HCT116 (cell line): ENCODE data around the gene SLC25A13.

Source experiments
- CEBPB ChIP-seq: IDR thresholded peaks from 2 replicates; pipeline ENCODE4 v1.6.1; 2012; ENCODE audit warnings: low read depth
- CTCF ChIP-seq, 3 experiments: fragments of 200-600 bp in 1 of 3; sonication (generic) in 1 of 3; IDR thresholded peaks in 2 of 3; conservative IDR thresholded peaks in 1 of 3; 2 replicates each; pipeline ENCODE4 v1.5.1; 2012 to 2017; ENCODE audit warnings: low read depth in 2 of 3, low read length in 2 of 3, antibody characterized with exemption in 1 of 3, borderline replicate concordance in 1 of 3, control low read depth in 1 of 3, mild to moderate bottlenecking in 1 of 3, mixed read lengths in 1 of 3, mixed run types in 1 of 3, moderate library complexity in 1 of 3; ENCODE audit not compliant: insufficient read depth in 1 of 3
- JUND ChIP-seq: IDR thresholded peaks from 2 replicates; pipeline ENCODE4 v1.6.1; 2012
- POLR2A ChIP-seq: IDR thresholded peaks from 2 replicates; pipeline ENCODE4 v1.7.0; 2011; ENCODE audit warnings: borderline replicate concordance; ENCODE audit not compliant: insufficient read depth, insufficient read length; ENCODE audit errors: extremely low read depth
- RAD21 ChIP-seq: IDR thresholded peaks from 2 replicates; pipeline ENCODE4 v1.6.1; 2012; ENCODE audit warnings: low read depth, mild to moderate bottlenecking
- SP1 ChIP-seq: IDR thresholded peaks from 2 replicates; pipeline ENCODE4 v1.6.1; 2012; ENCODE audit warnings: low read depth
- YY1 ChIP-seq: IDR thresholded peaks from 2 replicates; pipeline ENCODE4 v1.6.1; 2011; ENCODE audit warnings: low read length, low read depth, moderate library complexity, mild to moderate bottlenecking; ENCODE audit not compliant: insufficient replicate concordance; ENCODE audit errors: extremely low read depth

- TF ChIP-seq SP1 (no peak), JUND (no peak), YY1 (no peak), CTCF (IDR thresholded peaks at IDR 0.05 in 2 of 3, conservative IDR thresholded peaks at IDR 0.05 in 1 of 3; ENCODE audit: borderline replicate concordance in 1 of 3, insufficient read depth in 1 of 3, low read depth in 2 of 3, low read length in 2 of 3) (no peak), CEBPB (no peak), POLR2A (no peak), RAD21 (no peak)
Observed at GRCh38 chr7:96244992-96245292, 77.0 kb downstream of the SLC25A13 start.
